ENCODE data around the gene LDB3. TPM values are rescaled to one million over a fixed set of nuclear protein-coding genes. Genes with fewer than 3 reads are reported as not detected.

Gene LDB3
- total and polyA plus RNA-seq, 9 of the 15 experiments (the other 6 are each of a cell fraction or from before 2014, with no cell fraction given) = 0.03 TPM; not detected in 8

- no peak for TF ChIP-seq HMBOX1 (IDR thresholded peaks at IDR 0.05)
- TF ChIP-seq CBFA2T3 (IDR thresholded peaks at IDR 0.05) = no peak
- TF ChIP-seq PHF20 (IDR thresholded peaks at IDR 0.05; ENCODE audit: partially characterized antibody) = peak; percentile 81
- no peak for TF ChIP-seq FOXA3 (CRISPR knock-in tag; conservative IDR thresholded peaks at IDR 0.05 in 1 of 2, IDR thresholded peaks at IDR 0.05 in 1 of 2)
- TF ChIP-seq NONO (IDR thresholded peaks at IDR 0.05; ENCODE audit: low read depth in 2 of 2, low read length in 1 of 2) = peak; percentile 35 to 75; a peak in 3 of 4 replicates
- TF ChIP-seq KAT2B (IDR thresholded peaks at IDR 0.05; ENCODE audit: low read depth, low read length) = no peak
- TF ChIP-seq THRB (CRISPR knock-in tag; conservative IDR thresholded peaks at IDR 0.05) = 0 out of 2 replicates have a peak, but pooled peaks have one; percentile 16
- TF ChIP-seq NCOA2 (IDR thresholded peaks at IDR 0.05; ENCODE audit: partially characterized antibody in 2 of 2) = no peak
- TF ChIP-seq SRSF3 (IDR thresholded peaks at IDR 0.05; ENCODE audit: insufficient read depth, low read length) = no peak
- no peak for TF ChIP-seq BMI1 (IDR thresholded peaks at IDR 0.05; ENCODE audit: low read length)
- no peak for TF ChIP-seq PRPF4 (IDR thresholded peaks at IDR 0.05; ENCODE audit: insufficient read depth, low read depth, low read length, poor library complexity, severe bottlenecking)
- no peak for TF ChIP-seq SRSF7 (optimal IDR thresholded peaks at IDR 0.05; ENCODE audit: low read depth, low read length)
- no peak for TF ChIP-seq EWSR1 (IDR thresholded peaks at IDR 0.05; ENCODE audit: borderline replicate concordance, low read depth, partially characterized antibody)
- no peak; a peak in 1 of 4 replicates for TF ChIP-seq MNT (conservative IDR thresholded peaks at IDR 0.05)
- TF ChIP-seq ZC3H8 (IDR thresholded peaks at IDR 0.05) = no peak
- TF ChIP-seq THRA (IDR thresholded peaks at IDR 0.05) = no peak
- no peak for TF ChIP-seq RREB1 (CRISPR knock-in tag; IDR thresholded peaks at IDR 0.05)
These were observed 42.7 kb downstream of the LDB3 start (continued) for GRCh38 chr10:86710987-86711512.
